Activated CD4-positive, alpha-beta T cell treated with anti-CD3 and anti-CD28 coated beads, Interleukin-2, amount 50 U/mL, for 16 hours (primary cell): Measurements from ENCODE around the gene SLC12A5.
A peak's percentile ranks its signal among the peaks of the same experiment; 100 is the strongest.

Experiments used
- DNase-seq: peaks from one replicate; pipeline ENCODE4 v3.0.0-alpha.2; 2020

Gene SLC12A5

DNA sequence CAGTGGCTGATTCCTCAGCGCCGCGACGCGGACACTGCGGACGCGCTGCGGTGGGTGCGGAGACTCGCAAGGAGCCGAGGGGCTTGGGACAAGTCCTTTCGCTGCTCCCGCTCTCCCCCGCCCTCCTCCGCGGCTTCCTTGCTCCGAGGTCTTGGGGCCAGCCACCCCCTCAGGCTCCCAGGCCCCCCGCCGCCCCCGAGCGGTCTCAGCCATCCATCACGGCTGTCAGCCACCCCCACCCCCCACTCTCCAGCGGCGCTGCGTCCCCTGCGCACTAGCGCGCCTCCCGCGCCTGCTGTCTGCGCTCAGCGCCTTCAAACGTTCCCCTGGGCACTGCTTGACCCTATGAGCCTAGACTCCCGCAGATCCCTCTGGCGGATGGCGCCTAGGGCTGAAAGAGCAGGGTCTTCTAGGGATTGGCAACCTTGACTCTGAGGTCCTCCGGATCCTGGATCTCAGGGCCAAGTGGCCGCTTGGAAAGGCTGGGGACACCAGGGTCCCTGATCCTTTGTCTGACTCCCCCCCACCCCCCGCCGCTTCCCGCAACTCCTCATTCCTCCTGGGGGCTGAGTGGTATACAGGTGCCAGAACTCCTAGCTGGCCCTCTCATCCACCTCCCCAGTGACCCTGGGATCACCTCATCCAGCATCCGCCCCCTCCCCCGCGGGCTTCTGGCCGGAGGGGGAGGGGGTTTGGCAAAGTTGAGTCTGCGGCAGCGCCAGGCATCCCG, 1.4 kb downstream of the SLC12A5 start:
- DNase-seq: no peak

DNA sequence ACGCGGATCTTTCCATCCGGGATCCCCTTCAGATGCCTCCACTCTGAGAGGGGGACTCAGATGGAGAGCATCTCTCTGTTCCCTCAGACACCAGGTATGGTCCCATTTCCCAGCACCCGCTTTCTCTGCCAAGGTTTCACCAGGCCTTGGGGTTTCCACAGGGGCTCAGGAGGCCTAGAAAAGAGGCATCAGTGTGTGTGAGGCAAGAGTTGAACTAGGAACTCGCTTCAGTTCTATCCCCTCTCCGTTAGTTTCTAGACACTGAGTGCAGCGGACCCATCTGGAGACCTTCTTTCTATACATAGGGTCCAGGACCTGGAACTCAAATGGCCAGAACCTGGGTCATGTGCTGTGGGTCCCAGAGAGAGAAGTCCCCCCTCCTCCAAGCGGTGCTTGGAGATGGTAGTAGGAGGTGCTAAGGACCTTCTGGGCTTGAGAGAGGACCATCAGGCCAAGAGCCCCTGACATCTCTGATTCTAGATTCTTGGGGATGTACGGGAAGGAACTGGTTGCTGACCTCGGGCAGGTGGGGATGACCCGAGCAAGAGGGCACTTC, 2.1 kb downstream of the SLC12A5 start:
- DNase-seq: no peak

DNA sequence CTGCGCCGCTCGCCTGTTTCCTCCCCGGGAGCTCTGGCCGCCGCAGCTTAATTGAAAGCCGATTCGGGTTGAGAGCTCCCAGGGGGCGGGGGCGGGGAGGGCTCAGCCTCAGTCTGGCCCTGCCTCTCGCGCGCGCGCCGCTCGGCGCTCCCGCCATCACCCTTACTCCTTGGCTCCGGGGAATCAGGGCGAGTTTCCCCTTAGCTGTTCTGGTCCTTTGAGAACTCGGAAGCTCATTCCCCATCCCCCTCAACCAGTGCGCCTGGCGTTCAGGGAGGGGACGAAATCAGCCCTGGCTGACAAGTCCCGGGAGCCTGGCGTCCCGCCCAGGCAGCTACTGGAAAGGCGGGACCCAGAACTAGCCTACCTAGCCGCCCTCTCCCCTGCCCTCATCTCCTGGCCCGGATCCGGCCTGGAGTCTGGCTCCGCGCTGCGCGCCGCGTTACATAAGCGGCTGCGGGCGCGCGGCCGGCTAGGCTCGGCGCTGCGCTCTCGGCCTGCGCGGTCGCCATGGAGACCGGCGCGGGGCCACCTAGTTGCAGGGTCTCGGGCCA, 2.8 kb downstream of the SLC12A5 start:
- DNase-seq: no peak

DNA sequence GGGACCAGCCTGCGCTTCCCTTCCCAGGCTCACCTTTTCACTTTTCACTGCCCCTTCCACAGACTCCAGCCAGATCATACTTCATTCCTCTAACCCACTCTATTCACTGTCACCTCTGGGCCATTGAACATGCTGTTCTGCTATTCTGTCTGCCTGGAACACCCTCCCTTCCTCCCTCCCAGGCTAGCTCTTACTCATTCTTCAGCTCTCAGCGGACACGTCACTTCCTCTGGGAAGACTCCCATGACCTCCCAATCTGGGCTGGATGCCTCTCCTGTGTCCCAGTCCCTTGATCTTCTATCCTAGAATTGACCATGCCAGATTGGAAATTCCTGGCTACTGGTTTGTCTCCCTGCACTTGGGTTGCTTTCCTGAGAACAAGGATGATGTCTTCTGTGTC, 5.0 kb downstream of the SLC12A5 start:
- DNase-seq: no peak

DNA sequence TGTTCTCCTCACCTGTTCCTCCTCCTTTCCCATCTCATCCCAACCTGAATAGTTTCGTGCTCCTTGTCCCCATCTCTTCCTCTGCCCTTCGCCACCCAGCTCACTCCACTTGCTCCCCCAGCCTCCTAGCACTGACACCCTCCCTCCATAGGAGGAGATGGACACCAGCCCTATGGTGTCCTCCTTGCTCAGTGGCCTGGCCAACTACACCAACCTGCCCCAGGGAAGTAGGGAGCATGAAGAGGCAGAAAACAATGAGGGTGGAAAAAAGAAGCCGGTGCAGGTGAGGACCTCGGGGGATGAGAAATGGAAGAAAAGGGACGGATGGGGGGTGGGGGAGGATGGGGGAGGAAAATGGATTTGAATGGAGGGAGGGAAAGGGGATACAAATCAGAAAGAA, 6.2 kb downstream of the SLC12A5 start:
- no peak for DNase-seq

DNA sequence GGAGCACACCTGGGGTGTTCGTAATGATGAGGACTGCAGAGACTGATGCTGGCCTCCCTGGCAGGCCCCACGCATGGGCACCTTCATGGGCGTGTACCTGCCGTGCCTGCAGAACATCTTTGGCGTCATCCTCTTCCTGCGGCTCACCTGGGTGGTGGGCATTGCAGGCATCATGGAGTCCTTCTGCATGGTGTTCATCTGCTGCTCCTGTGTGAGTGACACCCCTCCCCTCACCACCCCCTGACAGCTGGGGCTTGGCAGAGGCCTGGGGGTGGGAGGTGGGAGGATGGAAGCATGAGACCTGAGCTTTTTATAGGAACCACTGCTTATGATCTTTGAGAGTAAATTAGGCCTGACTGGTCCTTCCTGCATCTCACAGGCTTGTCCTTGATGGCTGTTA, 6.7 kb downstream of the SLC12A5 start:
- no peak for DNase-seq

DNA sequence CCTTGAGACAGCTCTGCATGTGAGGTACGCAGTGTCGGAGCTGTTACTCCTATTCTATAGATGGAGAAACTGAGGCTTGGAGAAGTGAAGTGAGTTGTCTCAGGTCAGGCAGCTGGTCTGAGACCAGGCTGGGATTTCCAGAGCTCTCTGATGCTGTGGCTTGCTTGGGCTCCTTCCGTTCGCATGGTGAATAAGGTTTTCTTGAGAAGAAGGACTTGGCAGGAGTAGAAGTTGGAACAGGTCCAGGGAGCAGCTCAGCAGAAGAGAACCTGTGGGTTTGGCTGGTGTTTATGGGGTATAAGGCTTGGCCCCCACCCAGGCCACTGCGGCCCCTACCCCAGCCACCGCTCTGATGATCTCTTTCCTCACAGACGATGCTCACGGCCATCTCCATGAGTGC, 7.4 kb downstream of the SLC12A5 start:
- no peak for DNase-seq

DNA sequence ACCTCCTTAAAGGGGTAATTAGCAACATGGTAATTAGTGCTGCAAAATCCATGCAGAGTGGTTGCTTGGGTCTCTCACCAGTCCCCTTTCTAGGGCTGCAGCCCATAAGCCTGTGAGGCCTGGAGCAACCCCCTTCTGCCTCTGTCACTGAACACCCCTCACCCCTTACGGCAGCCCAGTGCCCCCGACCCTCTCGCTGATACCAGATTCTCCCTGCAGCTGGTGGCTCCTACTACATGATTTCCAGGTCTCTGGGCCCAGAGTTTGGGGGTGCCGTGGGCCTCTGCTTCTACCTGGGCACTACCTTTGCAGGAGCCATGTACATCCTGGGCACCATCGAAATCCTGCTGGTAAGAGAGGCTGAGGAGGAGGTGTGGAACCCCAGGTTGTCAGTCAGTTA, 8.0 kb downstream of the SLC12A5 start:
- no peak for DNase-seq

DNA sequence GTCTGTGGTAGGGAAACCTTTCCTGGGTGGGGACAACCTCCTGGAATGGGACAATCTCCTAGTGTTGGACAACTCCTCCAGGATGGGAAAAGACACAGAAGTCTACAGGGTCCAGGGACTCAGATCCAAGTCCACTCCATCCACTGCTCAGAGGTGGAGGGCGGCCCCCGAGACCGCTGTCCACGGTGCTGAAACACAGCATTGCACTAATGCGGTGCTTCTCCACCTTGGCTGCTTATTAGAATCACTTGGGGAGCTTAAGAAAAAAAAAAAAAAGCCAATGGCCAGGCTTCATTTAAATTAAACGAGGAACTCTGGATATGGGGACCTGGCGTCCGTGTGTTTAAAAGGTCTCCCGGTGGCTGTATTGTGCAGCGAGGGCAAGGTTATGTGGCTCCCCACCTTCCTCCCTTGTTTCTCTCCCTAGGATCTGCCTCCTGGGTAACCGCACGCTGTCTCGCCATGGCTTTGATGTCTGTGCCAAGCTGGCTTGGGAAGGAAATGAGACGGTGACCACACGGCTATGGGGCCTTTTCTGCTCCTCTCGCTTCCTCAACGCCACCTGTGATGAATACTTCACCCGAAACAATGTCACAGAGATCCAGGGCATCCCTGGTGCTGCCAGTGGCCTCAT, 12.0 kb downstream of the SLC12A5 start:
- DNase-seq: peak; percentile 14

DNA sequence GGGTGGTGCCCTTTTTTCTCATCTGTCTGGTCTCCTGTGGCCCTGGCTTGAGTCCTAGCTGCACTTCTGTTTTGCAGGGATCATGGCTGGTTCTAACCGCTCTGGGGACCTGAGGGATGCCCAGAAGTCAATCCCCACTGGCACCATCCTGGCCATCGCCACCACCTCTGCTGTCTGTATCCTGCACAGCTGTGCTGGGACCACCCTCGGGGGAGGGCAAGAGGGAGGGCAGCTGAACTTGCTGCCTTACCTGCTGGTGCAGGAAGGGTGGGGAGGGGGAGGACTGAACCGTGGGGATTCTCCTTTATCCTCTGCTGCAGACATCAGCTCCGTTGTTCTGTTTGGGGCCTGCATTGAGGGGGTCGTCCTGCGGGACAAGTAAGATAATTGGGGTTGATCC, 14.5 kb downstream of the SLC12A5 start:
- DNase-seq: no peak

DNA sequence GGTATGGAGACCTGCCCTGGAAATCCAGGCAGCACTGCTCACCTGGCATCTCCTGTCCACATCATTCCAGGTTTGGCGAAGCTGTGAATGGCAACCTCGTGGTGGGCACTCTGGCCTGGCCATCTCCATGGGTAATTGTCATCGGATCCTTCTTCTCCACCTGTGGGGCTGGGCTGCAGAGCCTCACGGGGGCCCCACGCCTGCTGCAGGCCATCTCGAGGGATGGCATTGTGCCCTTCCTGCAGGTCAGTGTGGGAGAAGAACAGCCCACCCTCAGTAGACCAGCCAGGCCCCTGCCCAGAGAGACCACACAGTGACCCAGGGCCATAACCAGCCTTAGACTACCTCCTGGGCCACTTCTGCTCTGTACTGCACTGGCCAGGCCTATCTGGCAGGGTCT, 15.9 kb downstream of the SLC12A5 start:
- no peak for DNase-seq

DNA sequence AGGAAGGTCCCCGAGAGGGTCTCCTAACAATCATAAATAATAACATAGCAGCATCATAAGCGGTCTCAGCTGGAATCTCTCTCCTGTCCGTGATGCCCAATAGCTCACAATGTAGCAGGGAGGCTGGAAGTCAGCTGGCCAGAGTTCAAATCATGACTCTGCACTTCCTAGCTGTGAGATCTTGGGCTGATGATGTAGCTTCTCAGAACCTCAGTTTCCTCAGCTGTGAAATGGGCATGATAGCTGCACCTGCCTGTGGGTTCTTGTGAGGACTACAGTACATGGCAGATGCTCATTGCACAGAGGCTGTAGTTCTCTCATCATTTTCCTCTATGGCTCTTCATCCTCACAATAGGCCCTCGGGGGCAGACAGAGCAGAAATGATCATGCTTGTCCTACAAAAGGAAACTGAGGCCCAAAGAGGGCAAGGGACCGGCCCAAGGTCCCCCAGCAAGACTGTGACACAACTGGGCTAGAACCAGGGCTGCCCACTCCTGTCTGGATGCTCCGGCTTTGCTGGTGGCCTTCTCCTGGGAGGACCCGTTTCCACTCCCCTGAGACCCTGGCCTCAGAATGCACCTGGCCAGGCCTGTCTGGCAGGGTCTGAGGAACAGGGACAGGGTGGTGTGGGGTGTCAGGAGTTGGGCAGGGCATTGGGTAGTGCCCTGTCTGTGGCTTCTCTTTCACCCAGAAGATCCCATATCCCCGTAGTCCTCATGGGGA, 17.7 kb downstream of the SLC12A5 start:
- no peak for DNase-seq

DNA sequence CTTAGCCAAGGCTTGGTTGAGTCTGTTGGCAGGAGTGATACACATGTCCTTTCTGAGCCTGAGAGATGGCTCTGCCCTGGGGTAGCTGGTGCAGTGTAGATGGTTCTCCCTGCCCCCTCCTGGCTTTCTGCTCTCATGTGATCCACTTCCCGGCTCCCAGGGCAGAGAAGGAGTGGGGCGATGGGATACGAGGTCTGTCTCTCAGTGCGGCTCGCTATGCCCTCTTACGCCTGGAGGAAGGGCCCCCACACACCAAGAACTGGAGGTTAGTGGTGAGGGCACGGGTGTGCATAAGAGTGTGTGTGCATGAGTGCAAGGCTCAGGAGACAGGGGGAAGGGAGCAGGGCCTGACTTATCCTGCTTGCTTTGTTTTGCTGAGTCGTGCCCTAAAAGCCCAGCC, 18.8 kb downstream of the SLC12A5 start:
- no peak for DNase-seq

DNA sequence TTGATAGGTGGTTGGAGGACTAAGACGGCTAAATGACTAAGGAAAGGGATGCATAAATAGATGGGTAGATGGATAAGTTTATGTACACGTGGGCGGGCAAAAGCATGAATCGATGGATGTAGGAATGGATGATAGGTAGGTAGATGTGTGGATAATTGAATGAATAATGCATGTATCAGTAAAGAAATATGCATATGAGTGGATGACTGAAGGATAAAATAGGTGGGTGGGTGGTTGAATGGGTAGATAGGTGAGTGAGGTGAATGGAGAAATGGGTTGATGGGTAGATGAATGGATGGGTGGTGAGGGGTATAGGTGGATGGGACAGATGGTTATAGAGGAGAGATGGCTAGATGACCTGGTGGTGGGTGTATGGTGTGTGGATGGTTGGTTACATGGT, 20.2 kb downstream of the SLC12A5 start:
- DNase-seq: no peak

DNA sequence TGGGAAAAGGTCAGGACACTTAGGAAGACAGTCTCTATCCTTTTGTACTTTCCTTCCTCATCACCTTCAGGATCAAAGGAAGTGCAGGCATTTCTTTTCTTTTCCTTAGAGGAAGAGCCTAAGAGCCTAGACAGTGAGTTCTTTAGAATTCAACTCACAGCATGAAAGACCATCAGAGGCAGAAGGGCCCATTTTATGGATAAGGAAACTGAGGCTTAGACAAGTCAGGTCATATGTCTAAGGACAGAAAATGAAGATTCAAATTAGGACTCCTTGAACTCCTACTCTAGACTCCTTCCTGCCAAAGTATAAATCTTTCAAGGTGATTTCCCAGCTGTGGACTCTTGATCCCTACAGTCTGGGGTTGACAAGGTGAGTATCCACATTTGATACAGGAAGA, 20.8 kb downstream of the SLC12A5 start:
- no peak for DNase-seq

DNA sequence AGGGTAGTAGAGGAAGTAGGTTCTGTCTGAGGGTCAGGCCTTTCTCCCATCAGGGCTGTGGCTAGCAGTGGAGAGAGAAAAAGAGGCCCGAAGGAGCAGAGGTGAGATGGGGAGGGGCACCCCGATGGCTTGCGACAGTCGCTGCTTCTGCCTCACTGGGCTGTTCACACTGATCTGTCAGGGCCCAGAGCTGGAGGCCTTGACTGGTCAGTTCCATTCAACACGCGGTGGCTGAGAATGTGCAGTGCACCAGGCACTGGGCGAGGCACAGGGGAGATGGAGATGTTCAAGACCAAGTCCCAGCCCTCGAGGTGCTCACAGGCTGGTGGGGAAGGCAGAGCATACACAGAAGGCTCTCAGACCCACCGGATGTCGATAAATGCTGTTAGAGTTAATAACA, 21.4 kb downstream of the SLC12A5 start:
- DNase-seq: no peak

DNA sequence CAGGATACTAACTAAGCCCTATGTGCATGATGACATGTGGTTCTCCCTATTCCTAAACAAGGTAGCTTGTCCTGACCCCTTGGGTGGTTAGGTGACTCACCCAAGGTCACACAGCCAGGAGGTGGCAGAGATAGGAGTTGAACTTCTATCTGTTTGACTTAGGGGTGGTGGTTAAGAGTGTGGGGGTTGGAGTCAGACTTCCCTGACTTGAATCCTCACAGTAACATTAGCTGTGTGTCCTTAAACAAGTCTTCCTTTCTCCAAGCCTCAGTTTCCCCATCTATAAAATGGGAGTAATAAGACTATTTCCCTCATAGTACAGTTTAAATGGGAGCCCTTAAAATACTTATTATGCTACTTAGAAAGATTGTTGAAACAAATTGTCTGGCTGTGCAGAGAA, 21.9 kb downstream of the SLC12A5 start:
- no peak for DNase-seq

DNA sequence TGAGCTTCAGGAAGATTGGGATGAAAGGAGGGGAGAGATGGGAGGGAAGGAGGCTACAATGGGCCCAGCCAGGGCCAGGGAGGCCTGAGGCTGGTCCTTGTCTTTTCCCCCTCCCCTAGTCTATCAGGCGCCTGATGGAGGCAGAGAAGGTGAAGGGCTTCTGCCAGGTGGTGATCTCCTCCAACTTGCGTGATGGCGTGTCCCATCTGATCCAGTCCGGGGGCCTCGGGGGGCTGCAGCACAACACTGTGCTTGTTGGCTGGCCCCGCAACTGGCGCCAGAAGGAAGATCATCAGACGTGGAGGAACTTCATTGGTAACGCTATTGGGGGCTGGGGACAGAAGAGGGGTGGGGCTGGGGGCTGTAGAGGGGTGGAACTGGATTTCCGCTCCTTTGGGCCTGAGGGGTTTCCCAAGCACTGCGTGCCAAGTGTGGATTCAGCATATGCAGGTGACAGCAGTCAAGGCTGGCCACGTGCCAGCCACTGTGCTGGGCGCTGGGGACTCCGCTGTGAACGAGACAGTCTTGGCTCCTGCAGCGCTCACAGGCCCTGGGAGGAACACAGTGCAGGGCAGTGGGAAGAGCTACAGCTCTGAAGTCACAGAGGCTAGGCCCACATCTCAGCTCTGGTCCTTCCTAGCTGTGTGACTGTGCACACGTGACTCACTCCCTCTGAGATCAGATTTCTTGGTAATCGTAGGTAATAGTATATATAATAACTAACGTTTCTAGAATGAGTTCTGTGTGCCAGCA, 22.7 kb downstream of the SLC12A5 start:
- DNase-seq: no peak

DNA sequence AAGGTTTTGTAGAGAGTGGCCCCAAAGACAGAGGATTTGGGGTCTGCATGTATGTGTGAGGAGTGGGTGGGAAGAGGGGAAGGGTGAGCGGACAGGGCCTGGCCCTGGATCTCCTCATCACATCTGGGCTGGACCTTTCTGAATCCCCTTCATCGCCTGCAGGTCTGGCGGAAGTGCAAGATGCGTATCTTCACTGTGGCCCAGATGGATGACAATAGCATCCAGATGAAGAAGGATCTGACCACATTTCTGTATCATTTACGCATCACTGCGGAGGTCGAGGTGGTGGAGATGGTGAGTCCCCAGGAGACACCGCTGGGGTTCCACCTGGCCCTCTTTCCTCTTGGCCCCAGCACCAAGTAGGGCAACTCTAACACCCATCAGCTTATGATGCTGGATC, 24.4 kb downstream of the SLC12A5 start:
- DNase-seq: no peak

DNA sequence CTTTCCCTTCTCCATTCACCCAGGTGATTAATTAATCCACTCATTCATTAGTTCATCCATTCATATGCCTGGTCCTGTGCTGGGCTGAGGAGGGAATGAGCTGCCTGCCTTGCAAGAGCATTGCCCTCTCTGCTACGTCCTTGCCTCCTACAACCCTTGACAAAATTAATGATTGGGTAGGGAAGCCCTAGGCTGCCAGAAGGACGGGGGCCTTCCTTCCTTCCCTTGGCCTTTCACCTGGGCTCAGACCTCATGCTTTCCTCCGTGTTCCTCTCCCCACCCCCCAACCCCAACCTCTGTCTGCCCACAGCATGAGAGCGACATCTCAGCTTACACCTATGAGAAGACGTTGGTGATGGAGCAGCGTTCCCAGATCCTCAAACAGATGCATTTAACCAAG, 25.6 kb downstream of the SLC12A5 start:
- DNase-seq: no peak

DNA sequence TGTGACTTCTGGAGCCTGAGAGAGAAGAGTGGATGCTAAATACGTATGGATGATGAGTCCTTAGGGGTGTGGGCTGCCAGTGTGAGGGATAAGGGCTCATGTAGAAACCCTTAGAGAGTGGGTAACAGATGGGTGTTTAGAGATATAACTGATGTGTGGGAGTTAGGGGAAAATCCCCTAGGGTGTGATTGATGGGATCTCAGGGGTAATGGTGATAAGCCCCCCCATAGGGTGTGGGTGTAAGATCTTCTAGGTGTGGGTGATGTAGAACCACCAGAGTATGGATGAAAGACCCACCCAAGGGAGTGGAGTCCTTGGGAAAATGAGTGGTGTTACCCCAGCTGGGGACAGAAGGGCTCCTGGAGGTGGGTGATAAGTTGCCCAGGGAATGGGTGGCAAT, 26.3 kb downstream of the SLC12A5 start:
- no peak for DNase-seq

DNA sequence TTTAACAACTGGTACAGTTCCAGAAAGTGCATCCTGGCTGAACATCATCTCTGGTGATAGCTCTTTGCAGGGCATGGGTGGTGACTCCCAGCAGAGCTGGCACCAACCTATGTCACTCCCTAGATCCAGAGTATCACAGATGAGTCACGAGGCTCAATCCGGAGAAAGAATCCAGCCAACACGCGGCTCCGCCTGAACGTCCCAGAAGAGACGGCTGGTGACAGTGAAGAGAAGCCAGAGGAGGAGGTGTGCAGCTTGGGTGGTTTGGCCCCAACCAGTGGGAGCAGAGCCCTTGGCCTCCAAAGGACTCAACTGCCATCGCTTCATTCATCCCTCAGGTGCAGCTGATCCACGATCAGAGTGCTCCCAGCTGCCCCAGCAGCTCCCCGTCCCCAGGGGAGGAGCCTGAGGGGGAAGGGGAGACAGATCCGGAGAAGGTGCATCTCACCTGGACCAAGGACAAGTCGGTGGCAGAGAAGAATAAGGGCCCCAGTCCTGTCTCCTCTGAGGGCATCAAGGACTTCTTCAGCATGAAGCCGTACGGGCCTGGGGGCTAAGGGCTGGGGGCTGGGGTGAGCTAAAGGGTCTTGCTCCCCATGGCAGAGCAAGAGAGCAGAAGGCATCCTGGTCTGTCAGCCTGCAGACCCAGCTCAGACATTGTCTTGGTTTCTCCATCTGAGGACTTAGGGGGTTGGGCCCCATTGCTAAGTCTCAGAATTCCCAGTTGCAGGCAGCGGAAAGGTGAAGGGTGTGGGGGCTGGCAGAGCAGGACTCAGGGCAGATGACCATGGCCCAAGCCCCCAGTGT, 27.2 kb downstream of the SLC12A5 start:
- DNase-seq: no peak
